ENCODE measurements around the gene PTK7.
A peak's percentile ranks its signal among the peaks of the same experiment; 100 is the strongest.

The PTK7 gene

DNA sequence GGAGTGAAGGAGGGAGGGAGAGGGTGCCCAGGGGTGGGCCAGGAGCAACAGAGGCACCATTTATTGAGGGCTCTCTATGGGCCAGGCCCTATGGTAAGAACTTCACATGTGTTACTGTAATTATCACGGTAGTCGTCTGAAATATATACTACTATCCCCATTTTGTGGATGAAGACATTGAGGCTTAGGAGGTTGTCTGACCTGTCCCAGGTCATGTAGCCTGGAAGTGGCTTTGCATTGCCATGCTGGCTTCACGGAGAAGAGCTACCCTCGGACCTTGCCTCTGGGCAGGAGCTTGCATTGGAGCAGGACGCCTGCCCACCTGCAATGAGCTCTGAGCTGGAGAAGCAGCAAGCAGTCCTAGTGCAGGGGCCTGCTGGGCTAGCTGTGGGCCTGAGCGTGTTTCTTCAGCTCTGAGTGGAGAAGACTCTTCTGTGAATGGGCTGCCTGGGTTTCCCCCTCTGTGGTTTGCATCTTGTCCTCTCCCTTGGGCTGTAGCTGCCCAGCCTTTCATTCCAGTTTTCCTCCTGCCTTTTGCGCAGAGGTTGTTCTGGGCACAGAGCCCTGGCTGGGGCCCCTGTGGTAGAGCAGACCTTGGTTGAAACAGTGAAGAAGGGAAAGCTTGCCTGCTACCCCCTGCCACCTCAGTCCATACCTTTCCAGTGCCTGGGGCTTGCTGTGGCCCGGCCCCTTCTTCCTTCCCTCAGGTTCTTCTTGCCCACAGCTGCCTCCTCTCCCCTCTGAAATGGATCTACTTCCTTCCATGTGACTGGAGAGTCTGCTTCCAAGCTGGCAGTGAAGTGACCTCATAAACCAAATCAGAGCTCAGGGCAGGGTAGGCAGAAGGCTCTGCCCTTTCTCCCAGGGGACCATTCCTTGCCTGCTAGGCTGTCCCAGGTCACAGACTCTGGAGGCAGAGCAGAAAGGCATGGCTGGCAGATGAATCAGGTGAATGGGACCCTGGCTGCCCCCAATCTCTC lies 70.9 kb downstream of the PTK7 start:
- no peak for DNase-seq

GRCh38 chr6:43147691-43148477 lies 71.8 kb downstream of the PTK7 start:
- no peak for DNase-seq

DNA sequence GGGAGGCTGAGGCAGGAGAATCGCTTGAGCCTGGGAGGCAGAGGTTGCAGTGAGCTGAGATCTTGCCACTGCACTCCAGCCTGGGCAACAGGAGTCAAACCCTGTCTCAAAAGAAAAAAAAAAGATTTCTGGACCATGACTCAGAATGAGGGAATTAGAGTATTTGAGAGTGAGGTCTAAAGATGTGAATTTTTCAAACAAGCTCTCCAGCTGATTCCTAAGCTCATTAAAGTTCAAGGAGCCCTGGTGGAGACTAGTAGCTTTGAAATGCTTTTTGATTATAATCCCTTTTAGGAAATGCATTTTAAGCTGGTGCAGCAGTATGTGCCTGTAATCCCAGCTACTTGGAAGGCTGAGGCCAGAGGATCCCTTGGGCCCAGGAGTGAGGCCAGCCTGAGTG lies 73.2 kb downstream of the PTK7 start:
- DNase-seq = no peak

- no peak for DNase-seq
Observed at GRCh38 chr6:43150051-43150751, 74.1 kb downstream of the PTK7 start.

- DNase-seq = no peak
Observed at GRCh38 chr6:43159599-43159998, 83.5 kb downstream of the PTK7 start.

- DNase-seq = no peak
Observed at GRCh38 chr6:43163899-43164298, 87.8 kb downstream of the PTK7 start.

DNA sequence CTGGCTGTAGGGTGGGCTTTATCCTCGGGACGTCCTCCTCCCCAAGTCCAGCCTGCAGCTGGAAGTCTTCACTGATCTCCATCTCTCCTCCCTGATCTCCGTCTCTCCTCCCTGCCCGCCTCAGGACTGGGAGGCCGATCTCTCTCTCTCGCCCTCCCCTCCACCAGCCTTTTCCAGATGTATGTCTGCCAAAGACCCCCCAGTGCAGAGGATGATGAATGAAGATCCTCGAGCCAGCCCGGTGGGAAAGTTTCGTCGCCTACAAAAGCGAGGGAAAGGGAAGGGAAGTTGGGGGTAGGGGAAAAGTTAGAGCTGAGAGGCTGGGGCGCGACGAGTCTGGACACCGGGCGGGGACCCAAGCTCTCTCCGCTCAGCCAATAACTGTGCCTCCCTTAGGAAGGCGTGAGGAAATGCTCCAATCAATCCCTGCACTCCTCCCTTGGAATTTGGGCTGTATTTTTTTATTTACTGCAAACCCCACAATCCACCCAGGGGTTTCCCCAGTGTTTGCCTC lies 94.4 kb downstream of the PTK7 start:
- DNase-seq = peak; percentile 98

DNA sequence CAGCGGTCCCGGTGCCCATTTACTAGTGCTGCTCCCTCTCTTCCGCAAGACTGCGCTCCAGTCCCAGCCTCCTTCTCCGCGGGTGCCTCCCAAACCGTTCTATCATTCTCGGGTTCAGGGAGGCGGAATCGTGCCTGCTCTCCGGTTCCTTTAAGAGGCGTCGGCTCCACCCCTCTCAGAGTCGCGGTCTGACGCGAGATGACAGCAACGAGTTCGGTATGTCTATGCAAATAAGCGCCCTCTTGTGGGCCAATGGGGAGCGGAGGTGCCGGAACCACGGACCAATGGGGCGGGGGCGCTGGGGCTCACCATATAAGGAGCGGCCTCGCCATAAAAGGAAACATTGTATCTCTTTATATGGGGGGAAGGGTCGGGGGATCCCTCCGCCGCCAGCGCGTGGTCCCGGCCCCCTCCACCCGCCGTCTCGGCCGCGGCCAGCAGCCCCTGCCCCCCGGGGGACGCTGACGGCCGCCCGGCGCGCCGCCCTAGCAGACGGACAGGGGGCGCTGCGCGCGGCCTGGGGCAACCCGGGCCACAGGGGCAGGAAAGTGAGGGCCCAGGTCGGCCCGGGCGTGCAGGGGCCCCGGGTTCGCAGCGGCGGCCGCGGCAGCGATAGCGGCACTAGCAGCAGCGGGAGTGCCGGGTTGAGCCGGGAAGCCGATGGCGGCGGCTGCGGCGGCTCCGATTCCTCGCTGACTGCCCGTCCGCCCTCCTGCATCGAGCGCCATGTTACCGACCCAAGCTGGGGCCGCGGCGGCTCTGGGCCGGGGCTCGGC lies 95.0 kb downstream of the PTK7 start, which contains the start of gene SRF:
Gene SRF (plus strand): TSS at position 339 of the 776 bp plus-strand sequence. CDS start 388 bp downstream, at position 727.
- DNase-seq = peak; percentile 99

- no peak for DNase-seq
Observed at GRCh38 chr6:43171707-43172103, 95.6 kb downstream of the PTK7 start.

- peak; percentile 29 for DNase-seq
Observed at GRCh38 chr6:43172104-43173007, 96.2 kb downstream of the PTK7 start.

DNA sequence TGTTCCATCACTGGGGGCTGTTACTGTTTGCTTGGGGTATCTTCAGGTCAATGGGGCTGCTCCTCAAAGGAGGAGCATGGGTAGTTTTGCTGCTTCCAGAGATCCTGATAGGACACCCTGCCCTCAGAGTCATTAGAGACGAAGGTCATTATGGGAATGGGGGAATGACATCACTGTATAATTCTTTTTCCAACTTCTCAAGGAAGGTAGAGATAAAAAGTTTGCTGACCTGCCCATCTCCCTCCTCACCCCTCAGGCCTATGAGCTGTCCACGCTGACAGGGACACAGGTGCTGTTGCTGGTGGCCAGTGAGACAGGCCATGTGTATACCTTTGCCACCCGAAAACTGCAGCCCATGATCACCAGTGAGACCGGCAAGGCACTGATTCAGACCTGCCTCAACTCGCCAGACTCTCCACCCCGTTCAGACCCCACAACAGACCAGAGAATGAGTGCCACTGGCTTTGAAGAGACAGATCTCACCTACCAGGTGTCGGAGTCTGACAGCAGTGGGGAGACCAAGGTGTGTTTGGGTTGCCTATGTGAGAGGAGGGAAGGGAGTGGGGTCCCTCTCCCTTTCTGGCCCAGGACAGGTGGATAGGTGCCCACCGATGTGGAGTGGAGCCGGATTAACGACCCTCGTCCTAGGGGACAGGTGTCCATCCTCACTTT lies 97.6 kb downstream of the PTK7 start:
- no peak for DNase-seq

DNA sequence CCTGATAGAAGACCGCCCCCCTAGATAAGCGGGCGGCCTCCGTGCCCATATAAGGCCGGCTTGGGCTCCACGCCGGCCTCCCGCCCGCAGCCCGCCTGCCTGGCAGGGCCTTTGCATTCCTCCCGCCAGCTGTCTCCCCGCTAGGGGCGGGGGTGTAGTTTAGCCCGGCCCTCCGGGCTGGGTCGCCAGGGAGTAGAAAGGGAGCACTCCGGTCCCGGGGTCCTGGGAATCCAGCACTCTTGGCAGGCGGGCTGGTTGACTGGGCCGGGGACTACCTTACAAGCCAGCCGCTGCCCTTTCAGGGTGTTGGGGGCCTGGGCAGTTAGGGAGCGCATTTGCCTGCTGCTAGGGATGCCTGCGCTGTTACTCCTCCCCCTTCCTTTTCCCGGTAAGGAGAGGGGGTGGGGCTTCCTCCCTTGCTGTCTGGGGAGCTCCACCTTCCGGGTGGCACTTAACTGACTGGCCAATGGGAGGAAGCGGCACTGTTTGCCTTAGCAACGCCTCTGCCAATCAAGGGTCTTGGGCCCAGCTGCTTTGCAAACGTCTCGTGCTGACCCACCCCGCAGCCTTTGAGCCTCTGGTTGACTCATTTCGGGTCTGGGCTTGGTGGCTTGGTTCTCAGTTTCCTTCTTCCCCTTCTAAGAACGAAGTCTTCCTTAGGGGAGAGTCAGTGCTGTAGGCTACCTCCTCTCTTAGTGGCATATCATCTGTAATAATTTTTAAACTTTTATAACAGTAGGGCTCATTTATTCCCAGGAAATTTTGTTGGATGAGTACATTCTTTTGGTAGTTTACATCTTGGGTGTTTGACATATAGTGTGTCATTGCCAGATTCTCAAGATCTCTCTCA lies 98.4 kb downstream of the PTK7 start:
- peak; percentile 98 for DNase-seq

- no peak for DNase-seq
Observed at GRCh38 chr6:43175676-43176422, 99.7 kb downstream of the PTK7 start.

- DNase-seq = no peak
Observed at GRCh38 chr6:43176423-43176786, 100.3 kb downstream of the PTK7 start.

DNA sequence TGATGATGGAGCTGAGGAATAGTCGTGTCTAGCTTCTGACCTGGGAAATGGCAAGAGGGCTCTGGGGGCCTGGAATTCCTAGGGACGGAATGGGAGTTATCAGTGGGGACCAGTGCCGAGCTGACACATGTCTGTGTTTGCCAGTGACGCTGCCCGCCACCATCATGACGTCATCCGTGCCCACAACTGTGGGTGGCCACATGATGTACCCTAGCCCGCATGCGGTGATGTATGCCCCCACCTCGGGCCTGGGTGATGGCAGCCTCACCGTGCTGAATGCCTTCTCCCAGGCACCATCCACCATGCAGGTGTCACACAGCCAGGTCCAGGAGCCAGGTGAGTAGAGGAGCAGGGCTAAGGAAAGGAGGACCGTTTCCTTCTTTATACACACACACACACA lies 102.0 kb downstream of the PTK7 start:
- no peak for DNase-seq

DNA sequence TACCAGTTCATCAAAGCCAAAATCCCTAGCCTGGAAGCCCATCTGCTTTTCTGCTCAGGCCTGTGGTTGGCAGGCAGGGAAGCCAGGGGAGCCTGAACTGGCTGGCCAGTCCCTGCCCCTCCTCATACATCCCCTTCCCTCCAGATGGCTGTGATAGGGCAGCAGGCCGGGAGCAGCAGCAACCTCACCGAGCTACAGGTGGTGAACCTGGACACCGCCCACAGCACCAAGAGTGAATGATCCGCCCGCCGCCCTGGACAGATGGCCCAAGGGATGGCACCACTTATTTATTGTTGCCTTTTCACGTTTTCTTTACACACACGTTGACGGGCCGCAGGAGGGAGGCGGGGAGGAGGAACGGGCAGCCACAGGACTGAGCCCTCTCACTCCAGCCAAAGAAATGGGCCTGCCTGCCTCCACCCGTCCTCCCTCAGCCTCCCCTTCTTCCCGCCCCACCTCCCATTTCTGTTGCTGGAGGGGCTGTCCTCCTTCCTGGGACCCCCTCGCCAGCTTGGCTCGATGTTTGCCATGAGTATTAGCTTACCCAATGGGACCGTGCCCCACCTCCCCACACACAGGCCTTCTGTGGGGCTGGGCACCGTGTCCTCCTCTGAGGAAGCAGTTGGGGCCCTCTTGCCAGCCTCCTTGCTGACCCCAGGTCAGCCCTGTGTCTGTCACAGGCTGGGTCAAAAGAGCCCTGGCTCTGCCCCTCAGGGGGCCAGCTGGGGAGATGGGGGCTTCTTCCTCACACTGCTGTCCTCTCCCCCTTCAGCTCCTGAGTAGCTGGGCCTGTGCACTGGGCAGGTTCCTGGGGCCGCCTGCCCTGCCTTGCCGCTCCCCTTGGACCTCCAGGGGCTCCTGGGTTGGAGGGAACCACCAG lies 103.1 kb downstream of the PTK7 start:
- no peak for DNase-seq

- DNase-seq = no peak
Observed at GRCh38 chr6:43180058-43180457, 103.9 kb downstream of the PTK7 start.

- no peak for DNase-seq
Observed at GRCh38 chr6:43180985-43181384, 104.9 kb downstream of the PTK7 start.
